Neural progenitor cell (in vitro differentiated cells): ENCODE data around the gene KLK3.
"Not testable (repeated sequence)": the region's sequence is repeated elsewhere in the genome, so short reads cannot be mapped to it uniquely, and the experiment has no call there.

Source experiments
- CTCF ChIP-seq: fragments of 200-600 bp; sonication (generic); IDR thresholded peaks from 2 replicates; pipeline ENCODE4 v1.5.1; 2017; ENCODE audit warnings: antibody characterized with exemption, mild to moderate bottlenecking
- EZH2 ChIP-seq: fragments of 200-600 bp; sonication (generic); IDR thresholded peaks from 2 replicates; pipeline ENCODE4 v1.6.1; 2017; ENCODE audit warnings: antibody characterized with exemption, mild to moderate bottlenecking, moderate library complexity
- EZH2phosphoT487 ChIP-seq: fragments of 200-600 bp; sonication (generic); IDR thresholded peaks from 2 replicates; pipeline ENCODE4 v1.6.1; 2017; ENCODE audit warnings: antibody characterized with exemption

DNA sequence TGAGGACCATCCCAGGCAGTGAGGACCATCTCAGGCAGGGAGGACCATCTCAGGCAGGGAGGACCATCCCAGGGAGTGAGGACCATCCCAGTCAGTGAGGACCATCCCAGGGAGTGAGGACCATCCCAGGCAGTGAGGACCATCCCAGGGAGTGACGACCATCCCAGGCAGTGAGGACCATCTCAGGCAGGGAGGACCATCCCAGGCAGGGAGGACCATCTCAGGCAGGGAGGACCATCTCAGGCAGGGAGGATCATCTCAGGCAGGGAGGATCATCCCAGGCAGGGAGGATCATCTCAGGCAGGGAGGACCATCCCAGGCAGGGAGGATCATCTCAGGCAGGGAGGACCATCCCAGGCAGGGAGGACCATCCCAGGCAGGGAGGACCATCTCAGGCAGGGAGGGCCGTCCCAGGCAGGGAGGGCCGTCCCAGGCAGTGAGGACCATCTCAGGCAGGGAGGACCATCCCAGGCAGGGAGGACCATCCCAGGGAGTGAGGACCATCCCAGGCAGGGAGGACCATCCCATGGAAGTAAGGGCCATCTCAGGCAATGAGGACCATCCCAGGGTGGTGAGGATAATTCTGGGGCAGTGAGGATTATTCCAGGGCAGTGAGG is 43.0 kb upstream of the KLK3 start:
- TF ChIP-seq CTCF, EZH2, EZH2phosphoT487: not testable (repeated sequence)
